HG03565 (cell line): ENCODE data around the gene EML1.

Source experiments
- ATAC-seq: cut with Tn5 transposase; IDR thresholded peaks from one replicate; pipeline ENCODE4 v1.9.1; 2021; ENCODE audit warnings: mild to moderate bottlenecking, moderate library complexity; ENCODE audit not compliant: unreplicated experiment

Gene EML1, protein sequence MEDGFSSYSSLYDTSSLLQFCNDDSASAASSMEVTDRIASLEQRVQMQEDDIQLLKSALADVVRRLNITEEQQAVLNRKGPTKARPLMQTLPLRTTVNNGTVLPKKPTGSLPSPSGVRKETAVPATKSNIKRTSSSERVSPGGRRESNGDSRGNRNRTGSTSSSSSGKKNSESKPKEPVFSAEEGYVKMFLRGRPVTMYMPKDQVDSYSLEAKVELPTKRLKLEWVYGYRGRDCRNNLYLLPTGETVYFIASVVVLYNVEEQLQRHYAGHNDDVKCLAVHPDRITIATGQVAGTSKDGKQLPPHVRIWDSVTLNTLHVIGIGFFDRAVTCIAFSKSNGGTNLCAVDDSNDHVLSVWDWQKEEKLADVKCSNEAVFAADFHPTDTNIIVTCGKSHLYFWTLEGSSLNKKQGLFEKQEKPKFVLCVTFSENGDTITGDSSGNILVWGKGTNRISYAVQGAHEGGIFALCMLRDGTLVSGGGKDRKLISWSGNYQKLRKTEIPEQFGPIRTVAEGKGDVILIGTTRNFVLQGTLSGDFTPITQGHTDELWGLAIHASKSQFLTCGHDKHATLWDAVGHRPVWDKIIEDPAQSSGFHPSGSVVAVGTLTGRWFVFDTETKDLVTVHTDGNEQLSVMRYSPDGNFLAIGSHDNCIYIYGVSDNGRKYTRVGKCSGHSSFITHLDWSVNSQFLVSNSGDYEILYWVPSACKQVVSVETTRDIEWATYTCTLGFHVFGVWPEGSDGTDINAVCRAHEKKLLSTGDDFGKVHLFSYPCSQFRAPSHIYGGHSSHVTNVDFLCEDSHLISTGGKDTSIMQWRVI

GRCh38 chr14:99793213-99794150 is at the start of gene EML1:
EML1 (plus strand) TSS chr14:99793413; CDS start chr14:99793477, 64 bp downstream.
- ATAC-seq = peak; percentile 85

GRCh38 chr14:99744199-99744872 is 48.9 kb upstream of the EML1 start:
- ATAC-seq = no peak

DNA sequence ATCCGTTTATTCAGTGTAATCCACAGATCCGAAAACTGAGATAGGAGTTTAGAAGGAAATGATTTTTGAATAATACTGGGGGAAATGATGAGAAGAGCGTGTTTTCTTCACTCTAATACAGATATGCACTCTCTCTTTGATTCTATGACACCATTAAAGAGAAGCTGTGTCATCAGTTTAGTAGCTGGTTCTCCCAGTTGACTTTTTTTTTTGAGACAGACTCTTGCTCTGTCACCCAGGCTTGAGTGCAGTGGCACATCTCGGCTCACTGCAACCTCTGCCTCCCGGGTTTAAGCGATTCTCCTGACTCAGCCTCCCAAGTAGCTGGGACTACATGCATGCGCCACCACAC is 48.4 kb upstream of the EML1 start:
- ATAC-seq = no peak

DNA sequence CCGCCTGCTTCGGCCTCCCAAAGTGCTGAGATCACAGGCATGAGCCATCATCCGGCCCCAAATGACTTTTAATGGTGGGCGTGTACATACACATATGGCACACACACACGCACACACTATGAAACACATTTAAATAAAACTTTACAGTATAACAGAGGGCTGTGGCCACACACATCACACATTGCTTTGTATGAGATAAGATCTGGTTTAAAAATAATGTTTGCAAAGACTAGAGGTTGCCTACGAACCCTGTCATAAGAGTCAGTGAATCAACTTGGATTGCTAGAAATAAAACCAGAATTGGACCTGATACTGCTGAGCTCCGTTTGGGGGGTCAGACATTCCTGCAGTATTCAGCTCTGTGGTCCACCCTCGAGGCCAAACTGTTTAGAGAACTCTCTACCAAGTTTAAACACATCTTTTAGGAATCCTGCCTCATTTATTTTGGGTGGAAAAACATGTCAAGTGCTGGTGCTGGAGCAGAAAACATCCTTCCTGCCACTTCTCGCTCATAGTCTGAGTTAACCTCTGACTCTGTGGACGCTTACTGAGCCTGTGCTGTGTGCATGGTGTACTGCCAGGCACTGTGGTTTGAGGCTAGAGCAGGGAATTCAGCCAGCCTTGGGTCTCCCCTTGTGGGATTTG is 47.8 kb upstream of the EML1 start:
- no peak for ATAC-seq

DNA sequence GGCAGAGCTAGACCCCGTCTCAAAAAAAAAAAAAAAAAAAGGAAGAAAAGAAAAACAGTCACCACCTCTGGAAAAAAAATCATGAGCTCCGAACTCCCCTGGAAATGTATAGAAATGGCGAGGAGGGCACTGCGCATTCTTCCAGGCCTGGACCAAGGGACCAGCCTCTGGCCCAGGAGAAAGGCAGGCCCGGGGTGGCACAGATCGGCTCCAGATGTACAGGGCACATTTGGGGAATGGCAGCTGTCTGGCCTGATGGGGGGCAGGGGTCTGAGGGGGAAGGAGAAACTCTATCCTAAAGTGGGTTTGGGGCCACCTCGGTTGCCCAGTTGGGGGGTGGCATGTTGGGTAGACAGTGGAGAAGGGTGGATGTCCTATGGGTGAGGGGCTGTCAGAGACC is 46.0 kb upstream of the EML1 start:
- ATAC-seq = no peak

GRCh38 chr14:99747582-99748330 is 45.5 kb upstream of the EML1 start:
- ATAC-seq = no peak

GRCh38 chr14:99748529-99748928 is 44.7 kb upstream of the EML1 start:
- no peak for ATAC-seq

DNA sequence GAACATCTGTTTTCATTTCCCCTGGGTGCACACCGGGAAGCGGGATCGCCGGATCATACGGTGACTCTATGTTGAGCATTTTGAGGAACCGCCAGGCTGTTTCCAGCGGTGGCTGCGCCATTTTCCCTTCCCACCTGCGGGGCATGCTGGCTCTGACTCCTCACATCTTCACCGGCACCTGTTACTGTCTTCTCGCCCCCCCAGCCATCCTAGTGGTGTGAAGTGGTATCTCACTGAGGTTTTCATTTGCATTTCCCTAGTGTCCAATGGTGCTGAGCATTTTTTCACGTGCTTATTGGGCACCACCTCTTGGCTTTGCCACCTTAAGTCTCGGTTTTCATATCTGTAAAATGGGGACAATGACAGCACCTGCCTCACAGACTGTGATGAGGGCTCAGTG is 44.1 kb upstream of the EML1 start:
- no peak for ATAC-seq

DNA sequence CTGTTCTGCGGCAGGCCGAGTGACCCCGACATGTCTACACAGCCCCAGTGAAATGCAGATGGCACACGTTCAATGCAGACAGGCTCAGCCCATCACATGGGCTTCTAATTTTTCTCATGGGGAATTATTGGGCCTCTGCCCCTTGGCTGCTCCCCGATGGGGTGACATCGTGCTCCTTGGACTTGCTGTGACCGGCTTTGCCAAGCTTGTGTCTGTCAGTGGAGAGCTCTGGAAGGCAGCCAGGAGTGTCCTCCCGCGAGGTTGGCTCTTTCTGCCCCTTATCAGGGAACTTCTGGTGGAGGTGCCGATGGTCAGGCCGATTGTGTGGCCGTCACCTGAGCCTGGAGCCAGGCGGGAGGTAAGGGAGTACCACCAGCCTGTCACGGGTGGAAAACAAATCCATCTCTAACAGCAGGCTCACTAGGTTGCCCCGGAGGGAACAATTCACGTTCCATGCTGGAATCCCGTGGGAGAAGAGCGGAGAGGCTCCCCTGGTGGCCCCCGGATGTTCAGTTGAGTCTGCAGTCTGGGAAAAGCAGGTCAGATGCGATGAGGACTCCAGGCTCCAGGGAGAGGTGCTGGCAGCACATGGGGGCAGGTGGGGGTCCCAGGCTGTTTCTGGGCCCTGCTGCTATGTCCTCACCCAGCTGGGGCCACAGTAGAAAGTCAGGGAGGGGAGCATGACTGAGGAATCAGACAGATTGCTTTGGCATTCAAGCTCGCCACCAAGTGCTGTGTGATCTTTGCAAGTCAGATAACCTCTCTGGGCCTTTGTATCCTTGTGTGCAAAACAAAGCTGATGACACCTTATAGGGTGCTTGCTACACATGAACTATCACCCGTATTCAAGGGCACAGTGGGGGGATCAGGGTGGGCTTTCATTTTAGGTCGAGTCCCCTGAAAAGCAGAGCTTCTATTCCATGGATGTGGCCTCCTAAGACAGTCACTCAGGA is 43.2 kb upstream of the EML1 start:
- ATAC-seq = no peak

DNA sequence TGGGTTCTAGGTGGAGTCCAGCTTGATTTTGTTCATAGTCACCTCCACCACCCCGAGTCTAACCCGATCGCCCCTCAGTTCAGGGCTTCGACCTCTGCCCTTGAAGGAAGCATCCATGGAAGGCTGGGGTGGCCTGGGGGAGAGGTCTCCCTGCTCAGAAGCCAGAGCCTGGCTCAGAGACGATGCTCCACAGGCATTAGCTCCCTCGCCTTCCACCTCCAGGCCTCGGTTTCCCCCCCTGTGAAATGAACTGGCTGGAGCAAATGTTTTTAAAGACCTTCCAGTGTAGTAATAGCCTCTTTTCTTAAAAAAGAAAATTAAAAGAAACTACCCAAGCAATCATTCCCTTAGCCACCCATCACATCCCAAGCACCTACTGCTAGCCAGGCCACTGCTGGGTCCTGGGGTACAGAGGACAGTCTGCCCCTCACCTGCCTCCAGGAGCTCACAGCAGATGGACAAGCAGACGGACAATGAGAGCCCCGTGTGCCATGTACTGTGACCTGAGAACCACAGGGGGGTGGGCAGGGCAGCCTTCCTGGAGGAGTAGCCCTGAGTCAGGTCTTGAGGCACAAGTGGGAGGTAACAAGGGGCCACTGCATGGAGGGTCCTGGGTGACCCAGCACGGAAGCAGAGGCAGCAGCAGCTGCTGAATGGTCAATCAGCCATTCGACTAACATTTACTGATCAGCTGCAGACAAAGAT is 42.3 kb upstream of the EML1 start:
- no peak for ATAC-seq

GRCh38 chr14:99751539-99752485 is 41.4 kb upstream of the EML1 start:
- ATAC-seq = no peak

GRCh38 chr14:99752486-99753121 is 40.6 kb upstream of the EML1 start:
- ATAC-seq = no peak

GRCh38 chr14:99753225-99754140 is 39.7 kb upstream of the EML1 start:
- no peak for ATAC-seq

DNA sequence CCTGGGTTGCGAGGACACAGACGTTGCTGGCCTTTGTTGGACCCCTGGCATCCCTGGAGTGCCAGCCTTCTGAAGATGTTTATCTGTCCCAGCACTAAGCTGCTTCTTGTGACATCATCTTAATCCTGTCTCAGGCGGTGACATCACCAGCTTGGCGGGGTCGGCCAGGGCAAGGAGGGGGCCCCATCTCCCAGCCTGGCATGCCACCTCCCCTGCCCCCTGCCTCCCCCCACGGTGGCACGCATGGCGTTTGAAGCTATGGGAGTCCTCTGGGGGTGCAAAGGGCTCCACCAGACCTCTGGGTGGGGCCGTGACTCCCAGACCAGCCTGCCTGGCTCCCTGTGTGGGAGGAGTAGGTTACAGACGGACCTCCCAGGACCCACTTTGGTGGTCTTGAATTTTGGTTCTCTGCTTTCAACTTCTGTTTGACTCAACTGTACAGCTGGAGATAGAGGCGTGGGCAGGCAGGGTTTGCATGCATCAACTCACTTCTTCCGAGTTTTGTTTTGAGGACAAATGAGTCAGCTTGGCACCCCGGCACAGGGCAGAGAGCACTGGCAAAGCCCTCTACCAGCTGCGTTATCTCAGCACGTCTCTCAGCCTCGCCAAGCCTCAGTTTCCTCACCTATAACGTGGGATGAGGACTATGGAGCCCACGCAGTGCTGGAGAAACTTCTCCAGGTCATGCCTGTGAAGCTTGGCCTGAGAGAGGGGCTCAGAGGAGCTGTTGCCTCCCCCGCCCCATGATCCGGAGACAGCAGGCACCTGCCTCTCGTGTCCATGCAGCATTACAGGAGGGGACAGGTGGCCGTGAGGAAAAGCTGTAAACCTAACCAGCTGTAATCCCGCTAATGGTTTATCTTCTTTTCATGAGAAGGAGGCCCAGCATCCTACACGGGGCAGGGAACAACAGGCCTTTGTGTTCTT is 38.8 kb upstream of the EML1 start:
- no peak for ATAC-seq
